Stimulated activated naive CD8-positive, alpha-beta T cell treated with anti-CD3 and anti-CD28 coated beads, Interleukin-15, Interleukin-2, amounts not matched to agents 100 U/mL and 50 U/mL, for 24 hours (primary cell): ENCODE measurements around the gene TPST1.
"Not testable (repeated sequence)": the region's sequence is repeated elsewhere in the genome, so short reads cannot be mapped to it uniquely, and the experiment has no call there.

Experiments
- ATAC-seq: fragments of 150-1000 bp; cut with Tn5 transposase; one replicate; pipeline ENCODE4 v1.10.0; 2021
- DNase-seq: peaks from one replicate; pipeline ENCODE4 v3.0.0; 2021

Gene TPST1

GRCh38 chr7:66204822-66205740, at the start of gene TPST1:
Gene TPST1 (plus strand): TSS chr7:66205334. CDS start chr7:66240426, 35,092 bp downstream.
- ATAC-seq = peak; percentile 94
- DNase-seq = peak; percentile 87

- DNase-seq, ATAC-seq: not testable (repeated sequence)
Observed at GRCh38 chr7:66156035-66156434, 49.1 kb upstream of the TPST1 start.

GRCh38 chr7:66157060-66157459, 48.1 kb upstream of the TPST1 start:
- no peak for DNase-seq
- no peak for ATAC-seq

- DNase-seq (no peak), ATAC-seq (no peak)
Observed at GRCh38 chr7:66162622-66163021, 42.5 kb upstream of the TPST1 start.

DNA sequence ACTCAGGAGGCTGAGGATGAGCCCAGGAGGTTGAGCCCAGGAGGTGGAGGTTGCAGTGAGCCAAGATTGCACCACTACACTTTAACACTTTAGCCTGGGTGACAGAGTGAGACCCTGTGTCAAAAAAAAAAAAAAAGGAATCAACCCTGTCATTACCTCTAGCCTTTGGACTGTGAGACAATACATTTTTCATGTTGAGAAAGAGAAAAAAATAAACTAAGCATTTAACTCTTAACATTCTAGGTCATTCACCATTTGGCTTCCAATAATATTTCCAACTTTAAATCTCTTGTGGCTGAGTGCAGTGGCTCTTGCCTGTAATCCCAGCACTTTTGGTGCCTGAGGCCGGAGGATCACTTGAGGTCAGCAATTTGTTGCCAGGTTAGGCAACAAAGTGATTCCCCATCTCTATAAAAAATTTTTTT, 41.9 kb upstream of the TPST1 start:
- no peak for DNase-seq
- ATAC-seq = no peak

DNA sequence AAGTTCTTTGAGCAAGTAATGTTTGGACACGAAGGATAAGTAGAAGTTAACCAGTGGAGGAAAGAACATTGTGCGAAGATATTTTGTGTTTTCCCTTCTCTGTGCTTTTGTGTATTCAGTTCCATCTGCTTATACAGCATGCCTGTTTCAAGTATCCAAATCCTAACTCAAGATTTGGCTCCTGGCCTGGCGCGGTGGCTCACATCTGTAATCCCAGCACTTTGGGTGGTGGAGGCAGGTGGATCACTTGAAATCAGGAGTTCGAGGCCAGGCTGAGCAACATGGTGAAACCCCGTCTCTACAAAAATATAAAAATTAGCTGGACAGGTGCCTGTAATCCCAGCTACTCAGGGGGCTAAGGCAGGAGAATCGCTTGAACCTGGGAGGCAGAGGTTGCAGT, 40.8 kb upstream of the TPST1 start:
- ATAC-seq (no peak), DNase-seq (no peak)

DNA sequence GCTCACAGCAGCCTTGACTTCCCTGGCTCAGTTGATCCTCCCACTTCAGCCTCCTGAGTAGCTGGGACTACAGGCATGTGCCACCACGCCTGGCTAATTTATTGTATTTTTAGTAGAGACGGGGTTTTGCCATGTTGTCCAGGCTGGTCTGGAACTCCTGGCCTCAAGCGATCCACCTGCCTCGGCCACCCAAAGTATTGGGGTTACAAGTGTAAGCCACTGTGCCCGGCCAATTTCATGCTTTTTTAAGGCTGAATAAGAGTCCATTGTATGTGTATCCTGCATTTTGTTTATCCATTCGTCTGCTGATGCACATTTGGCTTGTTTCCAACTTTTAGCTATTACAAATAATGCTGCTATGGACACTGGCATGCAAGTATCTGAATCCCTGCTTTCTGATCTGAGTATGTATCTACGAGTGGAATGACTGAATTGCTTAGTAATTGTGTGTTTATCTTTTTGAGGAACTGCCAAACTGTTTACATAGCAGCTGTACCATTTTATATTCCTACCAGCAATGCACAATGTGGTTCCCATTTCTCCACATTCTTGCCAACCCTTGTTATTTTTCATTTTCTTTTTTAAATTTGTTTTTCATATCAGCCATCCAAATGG, 37.3 kb upstream of the TPST1 start:
- DNase-seq = no peak
- no peak for ATAC-seq

GRCh38 chr7:66169616-66170015, 35.5 kb upstream of the TPST1 start:
- no peak for DNase-seq

GRCh38 chr7:66170309-66171231, 34.6 kb upstream of the TPST1 start:
- ATAC-seq (no peak), DNase-seq (no peak)

More at GRCh38 chr7:66169616-66170015, 35.5 kb upstream of the TPST1 start:
- ATAC-seq = no peak

GRCh38 chr7:66172536-66173401, 32.4 kb upstream of the TPST1 start:
- peak; percentile 6 for DNase-seq
- peak; percentile 65 for ATAC-seq

GRCh38 chr7:66173856-66174255, 31.3 kb upstream of the TPST1 start:
- DNase-seq (no peak), ATAC-seq (no peak)

- not testable (repeated sequence) for ATAC-seq, DNase-seq
Observed at GRCh38 chr7:66175006-66175405, 30.1 kb upstream of the TPST1 start.

DNA sequence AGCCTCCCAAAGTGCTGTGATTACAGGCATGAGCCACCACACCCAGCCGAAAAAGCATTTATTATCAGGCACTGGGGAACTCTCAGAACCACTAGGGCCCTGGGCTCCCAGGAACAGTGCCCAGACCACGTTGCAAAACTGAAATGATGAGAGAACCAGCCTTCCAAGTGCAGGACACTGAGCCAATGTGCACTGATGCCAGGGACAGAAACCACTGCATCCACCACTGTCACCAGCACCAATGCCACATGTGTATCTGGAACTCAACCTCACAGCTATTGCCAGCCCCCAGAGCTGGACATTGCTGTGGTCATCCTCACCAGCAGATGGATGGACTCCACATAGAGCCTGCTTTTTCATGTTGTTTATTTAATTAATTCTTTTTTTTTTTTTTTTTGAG, 28.2 kb upstream of the TPST1 start:
- ATAC-seq (no peak), DNase-seq (no peak)

GRCh38 chr7:66178258-66178657, 26.9 kb upstream of the TPST1 start:
- ATAC-seq = no peak

GRCh38 chr7:66181329-66181728, 23.8 kb upstream of the TPST1 start:
- ATAC-seq (no peak), DNase-seq (no peak)

More at GRCh38 chr7:66178258-66178657, 26.9 kb upstream of the TPST1 start:
- DNase-seq = no peak

GRCh38 chr7:66181845-66182244, 23.3 kb upstream of the TPST1 start:
- no peak for ATAC-seq

GRCh38 chr7:66182920-66183319, 22.2 kb upstream of the TPST1 start:
- ATAC-seq (no peak), DNase-seq (no peak)

More at GRCh38 chr7:66181845-66182244, 23.3 kb upstream of the TPST1 start:
- no peak for DNase-seq

DNA sequence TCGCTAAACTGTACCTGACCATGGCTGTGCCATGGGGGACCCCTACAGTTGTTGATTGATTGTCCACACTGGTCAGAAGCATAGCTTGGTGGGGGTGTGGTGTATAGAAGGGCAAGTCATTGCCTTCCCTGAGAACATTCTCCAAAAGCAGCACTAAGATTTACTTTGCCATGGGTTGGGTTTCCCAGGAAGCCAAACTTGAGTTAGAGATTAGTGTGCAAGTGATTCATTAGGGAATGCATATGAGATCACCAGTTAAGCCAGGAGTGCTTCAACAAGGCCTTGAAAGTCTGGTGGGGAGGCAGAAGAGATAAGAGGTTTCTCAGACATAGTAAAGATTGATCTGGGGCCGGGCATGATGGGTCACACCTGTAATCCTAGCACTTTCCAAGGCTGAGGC, 21.4 kb upstream of the TPST1 start:
- no peak for ATAC-seq
- no peak for DNase-seq

DNA sequence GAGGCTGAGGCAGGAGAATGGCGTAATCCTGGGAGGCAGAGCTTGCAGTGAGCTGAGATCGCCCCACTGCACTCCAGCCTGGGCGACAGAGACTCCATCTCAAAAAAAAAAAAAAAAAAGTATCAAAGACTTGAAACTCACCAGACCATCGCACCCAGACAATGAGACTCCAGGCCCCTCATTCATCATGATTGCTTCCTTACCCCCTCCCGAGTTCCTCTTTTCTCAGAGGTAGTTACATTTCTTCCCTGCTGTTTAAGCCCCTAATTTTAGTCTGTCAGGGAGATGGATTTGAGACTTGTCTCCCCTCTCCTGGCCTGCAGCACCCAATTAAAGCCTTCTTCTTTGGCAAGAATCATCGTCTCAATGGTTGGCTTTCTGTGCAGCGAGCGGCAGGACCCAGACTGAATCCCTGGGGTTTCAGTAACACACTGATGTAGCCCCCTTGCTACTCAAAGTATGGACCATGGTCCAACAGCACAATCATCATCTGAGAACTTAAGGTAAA, 19.4 kb upstream of the TPST1 start:
- ATAC-seq = no peak
- DNase-seq = no peak

GRCh38 chr7:66186991-66187390, 18.1 kb upstream of the TPST1 start:
- ATAC-seq (no peak), DNase-seq (no peak)

GRCh38 chr7:66187905-66188304, 17.2 kb upstream of the TPST1 start:
- no peak for ATAC-seq
- no peak for DNase-seq
